ENCODE measurements around the gene SLC16A3.

SLC16A3 gene

GRCh38 chr17:82219083-82219482, 9.8 kb upstream of the SLC16A3 start:
- no peak for DNase-seq (ENCODE audit: insufficient read length, low spot score)
- no peak for FAIRE-seq
- no peak for TF ChIP-seq CTCF (IDR thresholded peaks at IDR 0.05; ENCODE audit: insufficient read depth, missing control alignments)

DNA sequence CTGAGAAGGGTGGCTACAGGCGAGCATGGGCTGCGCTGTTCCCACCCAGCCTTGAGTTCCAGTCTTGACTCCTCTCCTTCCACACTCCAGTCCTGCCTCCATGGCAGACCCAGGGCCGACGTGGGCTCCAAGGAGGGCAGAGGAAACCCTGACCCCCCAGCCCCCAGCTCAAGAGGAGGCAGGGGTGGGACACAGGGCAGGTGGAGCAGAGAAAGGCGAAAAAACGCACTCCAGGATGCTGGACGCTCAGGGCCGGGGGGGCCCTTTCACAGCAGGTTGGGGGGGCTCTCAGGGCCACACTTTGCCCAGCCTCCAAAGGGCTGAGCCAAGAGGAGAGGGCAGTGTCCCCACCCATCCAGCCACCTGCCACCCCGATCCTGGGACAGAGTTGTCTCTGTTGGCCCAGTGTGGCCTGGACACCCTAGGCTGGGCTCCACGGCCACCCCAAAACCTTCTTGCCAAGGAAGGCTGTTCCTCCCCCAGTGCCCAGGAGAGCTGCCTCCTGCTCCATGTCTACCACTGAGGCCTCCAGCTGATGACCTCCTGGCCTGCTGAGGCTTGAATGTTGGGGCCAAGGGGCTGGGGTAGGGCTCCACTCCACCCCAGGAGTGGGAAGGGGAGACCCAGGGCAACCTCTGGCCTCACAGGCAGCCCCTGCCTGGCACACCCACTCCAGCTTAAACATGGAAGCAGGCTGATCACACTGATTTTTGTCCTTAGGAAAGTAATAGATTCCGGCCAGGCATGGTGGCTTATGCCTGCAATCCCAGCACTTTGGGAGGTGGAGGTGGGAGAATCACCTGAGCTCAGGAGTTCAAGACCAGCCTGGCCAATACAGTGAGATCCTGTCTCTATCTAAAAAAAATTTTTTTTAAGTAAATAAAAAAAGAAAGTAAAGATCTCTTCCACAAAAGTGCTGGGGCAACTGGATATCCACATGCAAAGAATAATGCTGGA, 8.8 kb upstream of the SLC16A3 start:
- no peak for DNase-seq (ENCODE audit: insufficient read length, low spot score)
- TF ChIP-seq CTCF (IDR thresholded peaks at IDR 0.05; ENCODE audit: insufficient read depth, missing control alignments): no peak
- no peak for FAIRE-seq

DNA sequence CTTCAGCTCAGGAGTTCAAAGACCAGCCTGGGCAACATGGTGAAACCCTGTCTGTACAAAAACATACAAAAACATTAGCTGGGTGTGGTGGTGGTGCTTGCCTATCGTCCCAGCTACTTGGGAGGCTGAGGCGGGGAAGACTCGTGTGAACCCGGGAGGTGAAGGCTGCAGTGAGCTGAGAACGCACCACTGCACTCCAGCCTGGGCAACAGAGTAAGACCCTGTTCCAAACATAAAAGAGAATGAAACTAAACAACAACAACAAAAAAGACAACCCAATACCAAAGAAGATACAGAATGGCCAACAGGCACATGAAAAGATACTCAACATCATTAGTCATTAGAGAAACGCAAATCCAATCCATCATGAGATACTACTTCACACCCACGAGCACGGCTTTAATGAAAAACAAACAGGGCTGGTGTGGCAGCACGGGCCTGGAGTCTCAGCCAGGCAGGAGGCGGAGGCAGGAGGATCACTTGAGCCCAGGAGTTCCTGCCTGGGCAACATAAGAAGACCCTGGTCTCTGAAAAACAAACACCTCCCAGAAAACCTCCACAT, 7.4 kb upstream of the SLC16A3 start:
- FAIRE-seq (no peak), DNase-seq (ENCODE audit: insufficient read length, low spot score) (no peak)
- no peak for TF ChIP-seq CTCF (IDR thresholded peaks at IDR 0.05; ENCODE audit: insufficient read depth, missing control alignments)

DNA sequence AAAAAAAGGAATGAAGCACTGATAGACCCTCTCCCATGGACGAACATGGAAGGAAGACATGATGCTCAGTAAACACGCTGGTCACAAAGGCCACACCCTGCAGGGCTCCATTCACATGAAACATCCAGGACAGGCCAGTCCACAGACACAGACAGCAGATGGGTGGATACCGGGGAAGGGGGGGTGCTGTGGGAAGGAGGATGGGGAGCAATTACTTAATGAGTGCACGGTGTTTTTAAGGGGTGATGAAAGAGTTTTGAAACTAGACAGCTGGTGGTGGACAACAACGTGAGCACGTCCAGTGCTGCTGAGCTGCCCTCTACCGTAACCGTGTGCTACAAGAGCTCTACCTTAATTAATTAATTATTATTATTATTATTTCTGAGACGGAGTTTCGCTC, 6.0 kb upstream of the SLC16A3 start:
- TF ChIP-seq CTCF (IDR thresholded peaks at IDR 0.05; ENCODE audit: insufficient read depth, missing control alignments): no peak
- no peak for FAIRE-seq
- no peak for DNase-seq (ENCODE audit: insufficient read length, low spot score)

- no peak for DNase-seq (ENCODE audit: insufficient read length, low spot score)
- no peak for TF ChIP-seq CTCF (IDR thresholded peaks at IDR 0.05; ENCODE audit: insufficient read depth, missing control alignments)
- FAIRE-seq: no peak
These were observed 5.3 kb upstream of the SLC16A3 start for GRCh38 chr17:82223517-82223916.

GRCh38 chr17:82224666-82225065, 4.2 kb upstream of the SLC16A3 start:
- no peak for TF ChIP-seq CTCF (IDR thresholded peaks at IDR 0.05; ENCODE audit: insufficient read depth, missing control alignments)
- no peak for FAIRE-seq
- no peak for DNase-seq (ENCODE audit: insufficient read length, low spot score)
